H9 (cell line): ENCODE measurements around the gene AKAP7. TPM values are rescaled to one million over a fixed set of nuclear protein-coding genes. Genes with fewer than 3 reads are reported as not detected.

Experiments used
- DNase-seq: peaks from one replicate; pipeline ENCODE4 v3.0.0-alpha.2; 2017
- H2AFZ ChIP-seq: one replicate; pipeline ENCODE4 v1.6.1; 2013; ENCODE audit warnings: mild to moderate bottlenecking, low read length, control low read depth, moderate library complexity
- H2AK5ac ChIP-seq: 2 replicates; pipeline ENCODE4 v1.6.1; 2013; ENCODE audit warnings: low read length, control low read depth, mixed read lengths; ENCODE audit not compliant: insufficient read length
- H2BK120ac ChIP-seq: one replicate; pipeline ENCODE4 v1.6.1; 2013; ENCODE audit warnings: low read depth, mild to moderate bottlenecking, low read length, control low read depth, inconsistent platforms; ENCODE audit not compliant: poor library complexity, severe bottlenecking
- H2BK12ac ChIP-seq: 2 replicates; pipeline ENCODE4 v1.6.1; 2013; ENCODE audit warnings: low read length, control low read depth, mixed read lengths, low read depth; ENCODE audit not compliant: insufficient read length
- H2BK15ac ChIP-seq: 2 replicates; pipeline ENCODE4 v1.6.1; 2013; ENCODE audit warnings: low read depth, low read length, control low read depth
- H2BK20ac ChIP-seq: one replicate; pipeline ENCODE4 v1.6.1; 2013; ENCODE audit warnings: low read depth, mild to moderate bottlenecking, low read length, control low read depth, inconsistent platforms; ENCODE audit not compliant: poor library complexity, severe bottlenecking
- H2BK5ac ChIP-seq: 2 replicates; pipeline ENCODE4 v1.6.1; 2013; ENCODE audit warnings: low read length, control low read depth, mixed read lengths; ENCODE audit not compliant: insufficient read length
- H3K14ac ChIP-seq: 2 replicates; pipeline ENCODE4 v1.6.1; 2013; ENCODE audit warnings: low read length, control low read depth; ENCODE audit not compliant: insufficient read depth
- H3K18ac ChIP-seq: 2 replicates; pipeline ENCODE4 v1.6.1; 2013; ENCODE audit warnings: low read depth, mild to moderate bottlenecking, mixed read lengths, low read length, control low read depth; ENCODE audit not compliant: insufficient read length
- H3K23ac ChIP-seq: 2 replicates; pipeline ENCODE4 v1.6.1; 2013; ENCODE audit warnings: low read length, control low read depth, mixed read lengths, low read depth; ENCODE audit not compliant: insufficient read length
- H3K23me2 ChIP-seq: 2 replicates; pipeline ENCODE4 v1.6.1; 2013; ENCODE audit warnings: low read depth, mild to moderate bottlenecking, mixed read lengths, low read length, control low read depth; ENCODE audit not compliant: insufficient read length, poor library complexity, severe bottlenecking
- H3K27ac ChIP-seq: 2 replicates; pipeline ENCODE4 v1.5.1; 2013; ENCODE audit warnings: low read length, control low read depth, mixed read lengths, low read depth; ENCODE audit not compliant: insufficient read length
- H3K27me3 ChIP-seq: 2 replicates; pipeline ENCODE4 v1.6.1; 2013; ENCODE audit warnings: low read length, control low read depth, inconsistent platforms; ENCODE audit not compliant: insufficient read depth
- H3K4ac ChIP-seq: 2 replicates; pipeline ENCODE4 v1.6.1; 2013; ENCODE audit warnings: low read depth, mild to moderate bottlenecking, control low read depth, inconsistent platforms, low read length, moderate library complexity
- H3K4me1 ChIP-seq: 2 replicates; pipeline ENCODE4 v1.6.1; 2013; ENCODE audit warnings: low read length, control low read depth, inconsistent platforms; ENCODE audit not compliant: insufficient read depth
- H3K4me2 ChIP-seq: 2 replicates; pipeline ENCODE4 v1.6.1; 2013; ENCODE audit warnings: low read length, control low read depth, mixed read lengths; ENCODE audit not compliant: insufficient read length, insufficient read depth
- H3K56ac ChIP-seq: 2 replicates; pipeline ENCODE4 v1.6.1; 2013; ENCODE audit warnings: low read depth, mild to moderate bottlenecking, mixed read lengths, low read length, control low read depth; ENCODE audit not compliant: insufficient read length
- H3K79me1 ChIP-seq: 2 replicates; pipeline ENCODE4 v1.6.1; 2013; ENCODE audit warnings: low read depth, mild to moderate bottlenecking, moderate library complexity, low read length, control low read depth, inconsistent platforms; ENCODE audit not compliant: insufficient read depth, poor library complexity, severe bottlenecking
- H3K79me2 ChIP-seq: 2 replicates; pipeline ENCODE4 v1.6.1; 2013; ENCODE audit warnings: low read length, control low read depth, inconsistent platforms; ENCODE audit not compliant: insufficient read depth
- H3K9ac ChIP-seq: 2 replicates; pipeline ENCODE4 v1.6.1; 2013; ENCODE audit warnings: low read length, control low read depth, mixed read lengths; ENCODE audit not compliant: insufficient read length; ENCODE audit errors: extremely low read depth
- H3K9me3 ChIP-seq: one replicate; pipeline ENCODE4 v1.6.1; 2013; ENCODE audit warnings: low read depth, low read length, inconsistent platforms; ENCODE audit not compliant: control insufficient read depth
- H3T11ph ChIP-seq: one replicate; pipeline ENCODE4 v1.6.1; 2013; ENCODE audit warnings: mild to moderate bottlenecking, low read length, control low read depth, inconsistent platforms
- H4K20me1 ChIP-seq: one replicate; pipeline ENCODE4 v1.6.1; 2013; ENCODE audit not compliant: control insufficient read depth, insufficient read length, insufficient read depth
- H4K5ac ChIP-seq: 2 replicates; pipeline ENCODE4 v1.6.1; 2013; ENCODE audit warnings: low read depth, mild to moderate bottlenecking, mixed read lengths, low read length, control low read depth; ENCODE audit not compliant: insufficient read length
- H4K8ac ChIP-seq: replicated peaks from 2 replicates; pipeline ENCODE4 v1.6.1; 2013; ENCODE audit warnings: low read length, control low read depth, mixed read lengths, low read depth; ENCODE audit not compliant: insufficient read length
- H4K91ac ChIP-seq: 2 replicates; pipeline ENCODE4 v1.6.1; 2013; ENCODE audit warnings: low read depth, mild to moderate bottlenecking, moderate library complexity, mixed read lengths, low read length, control low read depth; ENCODE audit not compliant: insufficient read length
- H3K27ac Mint-ChIP-seq, 3 experiments: 2 replicates in 2 of 3; 3 replicates in 1 of 3; pipeline ENCODE4 v1.8.0; 2020 to 2021; ENCODE audit warnings: mixed read lengths in 3 of 3, mild to moderate bottlenecking in 1 of 3, moderate library complexity in 1 of 3
- H3K27me3 Mint-ChIP-seq: 2 replicates; pipeline ENCODE4 v1.8.0; 2021; ENCODE audit warnings: low read depth, mild to moderate bottlenecking, moderate library complexity, mixed read lengths
- H3K36me3 Mint-ChIP-seq, 3 experiments: 2 replicates in 2 of 3; 3 replicates in 1 of 3; pipeline ENCODE4 v1.8.0; 2020 to 2021; ENCODE audit warnings: low read depth in 3 of 3, mixed read lengths in 3 of 3; ENCODE audit not compliant: insufficient read depth in 1 of 3
- H3K4me1 Mint-ChIP-seq, 2 experiments: 2 replicates each; pipeline ENCODE4 v1.8.0; 2020; ENCODE audit warnings: mixed read lengths in 2 of 2
- H3K4me3 Mint-ChIP-seq, 2 experiments: 2 replicates in 1 of 2; 3 replicates in 1 of 2; pipeline ENCODE4 v1.8.0; 2020 to 2021; ENCODE audit warnings: mild to moderate bottlenecking in 2 of 2, mixed read lengths in 2 of 2, moderate library complexity in 1 of 2
- H3K9me3 Mint-ChIP-seq, 2 experiments: 2 replicates in 1 of 2; 3 replicates in 1 of 2; pipeline ENCODE4 v1.8.0; 2020; ENCODE audit warnings: mild to moderate bottlenecking in 2 of 2, mixed read lengths in 2 of 2, moderate library complexity in 1 of 2
- WGBS: extraction: QIAGEN DNeasy Blood & Tissue Kit; methylation state at CpG from one replicate; pipeline ENCODE4 v1.1.7; 2013; ENCODE audit warnings: missing lambda C conversion rate, low lambda C conversion rate, mixed read lengths; ENCODE audit not compliant: insufficient read length; ENCODE audit errors: extremely low coverage; 5-methylcytosine and 5-hydroxymethylcytosine counted together
- total RNA-seq: library from RNA; stranded (reverse); gene quantifications from 2 replicates; pipeline ENCODE4 v1.2.1, GENCODE V29; 2021
- TF ChIP-seq, protein P1 (sequence below): fragments of 200-600 bp; sonication (generic); conservative IDR thresholded peaks from 3 replicates; pipeline ENCODE4 v1.8.0; 2021; ENCODE audit warnings: antibody characterized with exemption, mild to moderate bottlenecking

Gene AKAP7
- total RNA-seq, 1 experiment from 2014 or later, result 9.8 TPM

DNA sequence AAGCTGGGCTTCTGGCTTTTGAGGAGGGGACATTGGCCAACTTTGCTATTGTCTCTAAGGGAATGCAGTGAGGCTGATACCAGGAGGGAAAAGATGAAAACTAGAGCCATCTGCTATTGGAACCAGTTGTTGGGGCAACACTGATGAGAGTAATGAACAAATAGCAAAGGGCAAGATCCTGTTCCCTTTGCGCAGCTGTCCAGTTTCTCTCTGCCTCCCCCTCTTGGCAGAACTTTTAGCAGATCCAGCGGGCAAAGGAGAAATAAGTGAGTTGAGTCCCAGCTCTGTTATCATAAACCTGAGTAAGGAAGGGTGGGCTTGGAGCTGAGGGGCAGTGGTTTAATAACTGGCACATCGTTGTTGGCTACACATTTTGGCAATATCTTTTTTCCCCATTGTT lies 126.8 kb downstream of the AKAP7 start:
- Histone ChIP-seq H2BK12ac (no peak overlapping the region), H3K9me3 (no peaks in the 10 kb centered on the region), H2BK15ac (no peak overlapping the region), H3T11ph (no peak overlapping the region), H3K79me2 (peaks cover 3% of the 10 kb centered on the region; the same call in 1 of the 2 replicates), H3K14ac (no peak overlapping the region), H3K18ac (no peak overlapping the region), H3K4ac (no peak overlapping the region), H4K91ac (no peak overlapping the region), H4K5ac (no peak overlapping the region), H2AK5ac (no peak overlapping the region), H3K4me1 (no peaks in the 10 kb centered on the region; the same call in 1 of the 2 replicates), H4K8ac (no peak overlapping the region), H3K4me2 (no peak overlapping the region), H3K27me3 (no peaks in the 10 kb centered on the region), H2BK5ac (no peak overlapping the region), H3K23ac (no peak overlapping the region), H3K27ac (no peak overlapping the region), H3K56ac (no peak overlapping the region), H2BK20ac (no peak overlapping the region), H3K9ac (no peak overlapping the region), H2AFZ (no peak overlapping the region), H3K79me1 (no peaks in the 10 kb centered on the region), H4K20me1 (no peaks in the 10 kb centered on the region), H3K23me2 (no peaks in the 10 kb centered on the region), H2BK120ac (no peak overlapping the region)
- Mint-ChIP-seq H3K4me1 (peaks cover 8 to 16% of the 10 kb centered on the region in 2 experiments), H3K36me3 (peaks cover 11 to 23% (median 20%) of the 10 kb centered on the region in 3 experiments), H3K27me3 (no peaks in the 10 kb centered on the region), H3K27ac (no peak overlapping the region), H3K9me3 (peaks cover 9 to 14% of the 10 kb centered on the region in 2 experiments; a peak in 4 of 5 replicates), H3K4me3 (no peak overlapping the region)
- WGBS, result no CpG with 5 or more reads among the region's 3 CpGs
- TF ChIP-seq, protein P1, sequence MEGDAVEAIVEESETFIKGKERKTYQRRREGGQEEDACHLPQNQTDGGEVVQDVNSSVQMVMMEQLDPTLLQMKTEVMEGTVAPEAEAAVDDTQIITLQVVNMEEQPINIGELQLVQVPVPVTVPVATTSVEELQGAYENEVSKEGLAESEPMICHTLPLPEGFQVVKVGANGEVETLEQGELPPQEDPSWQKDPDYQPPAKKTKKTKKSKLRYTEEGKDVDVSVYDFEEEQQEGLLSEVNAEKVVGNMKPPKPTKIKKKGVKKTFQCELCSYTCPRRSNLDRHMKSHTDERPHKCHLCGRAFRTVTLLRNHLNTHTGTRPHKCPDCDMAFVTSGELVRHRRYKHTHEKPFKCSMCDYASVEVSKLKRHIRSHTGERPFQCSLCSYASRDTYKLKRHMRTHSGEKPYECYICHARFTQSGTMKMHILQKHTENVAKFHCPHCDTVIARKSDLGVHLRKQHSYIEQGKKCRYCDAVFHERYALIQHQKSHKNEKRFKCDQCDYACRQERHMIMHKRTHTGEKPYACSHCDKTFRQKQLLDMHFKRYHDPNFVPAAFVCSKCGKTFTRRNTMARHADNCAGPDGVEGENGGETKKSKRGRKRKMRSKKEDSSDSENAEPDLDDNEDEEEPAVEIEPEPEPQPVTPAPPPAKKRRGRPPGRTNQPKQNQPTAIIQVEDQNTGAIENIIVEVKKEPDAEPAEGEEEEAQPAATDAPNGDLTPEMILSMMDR, result no peak; the same call in 2 of the 3 replicates
- no peak for DNase-seq
